Fibroblast of skin of abdomen (primary cell): ENCODE measurements around the gene FAM3C. TPM values are rescaled to one million over a fixed set of nuclear protein-coding genes. Genes with fewer than 3 reads are reported as not detected.
"Not testable (repeated sequence)": the region's sequence is repeated elsewhere in the genome, so short reads cannot be mapped to it uniquely, and the experiment has no call there.

Experiments
- DNase-seq: peaks from one replicate; pipeline ENCODE4 v3.0.0-alpha.2; 2013
- polyA plus RNA-seq, 2 experiments: library from polyadenylated mRNA; unstranded; fragments of 120-200 nt; gene quantifications; one replicate each; pipeline ENCODE4 v1.2.1, GENCODE V29; 2013; ENCODE audit not compliant: insufficient read length in 2 of 2

FAM3C gene, protein sequence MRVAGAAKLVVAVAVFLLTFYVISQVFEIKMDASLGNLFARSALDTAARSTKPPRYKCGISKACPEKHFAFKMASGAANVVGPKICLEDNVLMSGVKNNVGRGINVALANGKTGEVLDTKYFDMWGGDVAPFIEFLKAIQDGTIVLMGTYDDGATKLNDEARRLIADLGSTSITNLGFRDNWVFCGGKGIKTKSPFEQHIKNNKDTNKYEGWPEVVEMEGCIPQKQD
- 39.6 TPM for polyA plus RNA-seq (2013, experiment 1 of 2; ENCODE audit: insufficient read length)
- polyA plus RNA-seq (2013, experiment 2 of 2; ENCODE audit: insufficient read length) = 40.3 TPM

DNA sequence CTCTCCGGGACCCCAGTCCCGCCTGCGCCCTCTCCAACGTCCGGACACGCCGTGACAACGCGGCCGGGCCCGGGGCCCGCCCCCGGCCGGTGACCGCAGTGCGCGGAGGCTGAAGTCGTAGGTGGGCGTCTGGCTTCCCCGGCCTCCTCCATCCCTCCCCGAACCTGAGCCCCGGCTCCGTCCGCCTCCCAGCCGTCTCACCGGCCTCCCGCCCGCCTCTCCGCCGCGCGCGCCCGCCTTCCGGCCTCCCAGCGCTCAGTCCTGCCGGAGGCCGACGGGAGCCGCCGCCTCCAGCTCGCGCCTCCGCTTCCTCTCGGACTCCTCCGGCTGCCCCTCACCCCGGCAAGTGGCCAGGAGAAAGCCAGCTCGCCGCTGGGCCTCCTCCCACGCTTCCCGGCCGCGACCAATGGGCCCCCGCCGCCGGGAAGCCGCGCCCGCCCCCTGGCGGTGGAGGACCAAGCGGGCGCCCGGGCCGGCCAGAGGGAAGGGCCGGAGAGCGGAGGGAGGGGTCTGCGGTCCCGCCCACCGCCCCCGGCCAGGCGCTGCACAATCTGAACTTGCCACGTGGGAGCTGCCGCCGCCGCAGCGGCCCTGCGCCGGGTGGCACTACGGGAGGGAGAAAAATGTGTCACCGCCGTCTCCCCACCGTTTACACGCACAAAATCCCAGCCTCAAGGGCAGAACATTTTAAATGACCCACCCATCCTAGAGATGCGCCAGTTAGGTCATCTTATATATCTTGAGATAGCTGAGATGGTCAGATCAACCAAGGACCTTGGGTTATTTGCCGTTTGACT lies at the start of gene FAM3C:
TSS of gene FAM3C (minus strand) at position 348 of the 797 bp plus-strand sequence. CDS start 13,339 bp downstream, outside the sequence.
- peak; percentile 92 for DNase-seq

DNA sequence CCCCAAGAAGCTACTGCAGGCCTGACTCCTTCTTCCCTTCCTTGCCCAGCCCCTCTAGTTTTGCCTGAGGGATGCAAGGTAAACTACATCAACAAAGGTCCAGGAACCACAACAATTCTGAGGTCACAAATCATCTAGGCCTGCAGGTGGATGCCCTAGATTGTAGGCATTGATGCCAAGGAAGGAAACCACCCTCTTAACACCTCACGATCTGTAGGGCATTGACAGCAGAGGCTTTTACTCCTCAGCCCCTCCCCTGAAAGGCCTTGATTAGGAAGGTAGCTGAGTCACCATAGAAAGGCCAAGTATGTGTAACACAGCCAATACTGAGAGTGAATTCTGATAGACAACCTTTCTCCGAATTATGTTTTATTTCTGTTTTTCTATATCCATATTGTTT lies 46.7 kb upstream of the FAM3C start:
- no peak for DNase-seq

DNA sequence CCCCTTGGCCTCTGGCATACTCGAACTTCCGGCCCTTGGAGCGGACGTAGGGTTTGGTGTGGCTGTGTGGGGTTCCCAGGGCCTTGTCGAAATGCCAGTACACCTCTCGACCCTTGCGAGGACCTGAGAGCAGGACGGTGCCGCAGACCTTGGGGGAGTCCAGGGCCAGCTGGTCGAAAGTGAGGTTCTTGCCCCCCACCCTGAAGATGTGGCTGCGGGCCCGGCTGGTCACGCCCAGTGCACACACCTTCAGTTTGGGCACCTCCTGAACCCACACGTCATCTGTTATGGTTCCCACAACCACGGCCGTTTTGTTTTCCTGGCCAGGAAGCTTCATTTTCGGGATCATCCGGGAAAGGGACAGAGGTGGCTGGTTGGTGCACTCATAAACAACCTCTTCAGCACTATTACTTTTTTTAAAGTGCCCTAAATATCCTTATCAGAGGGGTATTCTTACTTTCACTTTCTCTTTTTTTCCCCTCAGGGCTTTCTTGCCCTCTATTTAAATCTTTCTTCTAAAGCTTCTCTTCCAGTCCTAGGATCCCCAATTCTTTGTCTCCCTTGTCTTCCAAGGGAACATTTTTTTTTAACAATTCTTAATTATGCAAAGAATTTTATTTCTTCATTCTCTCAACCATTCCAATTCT lies 44.9 kb upstream of the FAM3C start:
- no peak for DNase-seq

DNA sequence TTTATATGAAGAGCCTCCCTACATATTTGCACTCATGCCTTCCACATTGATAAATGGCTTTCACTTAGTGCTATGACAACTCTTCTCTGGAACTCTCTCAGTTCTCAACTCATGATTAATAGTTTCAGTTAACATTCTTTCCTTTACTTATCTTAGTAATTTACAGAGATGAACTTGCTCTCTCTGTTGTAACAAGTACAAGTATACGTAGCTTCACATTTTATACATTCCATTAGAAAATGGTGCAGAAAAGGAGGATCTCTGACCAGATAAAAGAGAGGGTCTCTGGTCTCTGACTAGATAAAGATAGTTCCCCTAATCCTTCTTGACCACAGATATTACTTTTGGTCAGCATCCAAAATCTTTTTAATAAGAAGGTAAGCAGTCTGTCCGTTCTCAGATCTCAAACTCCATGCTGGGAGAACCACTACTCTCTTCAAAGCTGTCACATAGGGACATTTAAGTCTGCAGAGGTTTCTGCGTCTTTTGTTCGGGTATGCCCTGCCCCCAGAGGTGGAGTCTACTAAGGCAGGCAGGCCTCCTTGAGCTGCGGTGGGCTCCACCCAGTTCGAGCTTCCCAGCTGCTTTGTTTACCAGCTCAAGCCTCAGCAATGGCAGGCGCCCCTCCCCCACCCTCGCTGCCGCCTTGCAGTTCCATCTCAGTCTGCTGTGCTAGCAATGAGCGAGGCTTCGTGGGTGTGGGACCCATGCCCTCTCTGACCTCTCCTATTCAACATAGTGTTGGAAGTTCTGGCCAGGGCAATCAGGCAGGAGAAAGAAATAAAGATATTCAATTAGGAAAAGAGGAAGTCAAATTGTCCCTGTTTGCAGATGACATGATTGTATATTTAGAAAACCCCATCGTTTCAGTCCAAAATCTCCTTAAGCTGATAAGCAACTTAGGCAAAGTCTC lies 42.2 kb upstream of the FAM3C start:
- DNase-seq = peak; percentile 80

DNA sequence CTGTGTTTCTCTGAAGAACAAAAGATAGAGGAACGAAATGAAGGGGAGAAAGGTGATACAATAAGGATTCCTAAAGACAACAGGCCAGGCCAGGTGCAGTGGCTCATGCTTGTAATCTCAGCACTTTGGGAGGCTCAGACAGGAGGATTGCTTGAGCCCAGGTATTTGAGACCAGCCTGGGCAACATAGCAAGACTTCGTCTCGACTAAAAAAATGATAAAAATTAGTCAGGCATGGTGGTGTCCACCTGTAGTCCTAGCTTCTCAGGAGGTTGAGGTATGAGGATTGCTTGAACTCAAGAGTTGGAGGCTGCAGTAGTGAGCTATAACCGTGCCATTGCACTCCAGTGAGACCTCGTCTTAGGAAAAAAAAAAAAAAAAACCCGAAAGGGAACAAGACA lies 41.4 kb upstream of the FAM3C start:
- DNase-seq = no peak

DNA sequence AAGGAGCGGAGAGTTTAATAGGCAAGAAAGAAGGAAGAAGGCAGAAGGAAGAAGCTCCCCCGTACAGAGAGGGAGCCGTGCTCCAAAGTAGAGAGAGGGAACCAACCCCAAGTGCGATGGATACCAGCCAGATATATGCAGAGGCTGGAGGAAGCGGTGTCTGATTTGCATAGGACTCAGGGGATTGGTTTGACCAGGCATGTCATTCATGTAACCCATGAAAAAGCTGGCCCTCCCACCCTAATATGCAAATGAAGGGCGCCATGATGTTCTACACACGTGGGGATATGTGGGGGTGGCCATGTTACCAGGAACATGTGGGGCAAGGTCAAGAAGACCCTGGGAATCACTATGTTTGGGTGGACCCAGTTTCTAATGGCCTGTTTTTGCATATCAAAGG lies 40.6 kb upstream of the FAM3C start:
- no peak for DNase-seq

DNA sequence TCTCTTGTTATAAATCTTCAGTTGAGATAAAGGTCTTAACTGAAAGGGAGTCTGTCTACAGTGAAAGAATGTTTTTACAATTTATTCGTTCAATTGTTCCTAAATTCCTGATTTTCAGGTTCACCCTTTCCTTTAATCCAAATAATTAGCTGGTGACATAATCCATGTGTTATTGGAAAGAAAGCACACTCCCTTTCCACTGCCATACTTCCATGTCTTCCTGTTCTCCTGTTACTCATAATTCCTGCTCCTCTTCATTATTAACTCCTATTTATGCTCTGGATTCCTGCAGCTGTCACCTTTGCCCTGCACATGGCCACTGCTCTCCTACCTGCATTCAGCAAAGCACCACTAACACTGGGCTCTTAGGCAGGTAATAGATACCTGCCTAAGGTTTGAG lies 40.0 kb upstream of the FAM3C start:
- no peak for DNase-seq

DNA sequence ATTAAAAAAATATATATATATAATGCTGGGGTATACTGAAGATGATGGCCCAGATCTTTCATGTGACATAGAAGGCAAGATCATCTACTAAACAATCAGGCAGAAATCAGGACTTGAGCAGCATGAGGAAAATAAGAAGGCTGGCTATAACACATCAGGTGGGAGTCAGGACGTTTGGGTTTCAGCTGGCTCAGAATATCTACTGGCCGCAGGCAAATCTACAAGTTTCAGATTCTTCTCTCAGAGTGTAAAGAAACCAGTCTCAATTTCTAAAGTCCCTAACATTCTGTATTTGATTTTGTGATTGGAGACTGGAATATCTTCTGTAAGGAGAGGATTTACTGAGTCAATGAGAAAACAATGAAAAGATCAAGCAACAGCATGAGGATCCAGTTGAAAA lies 37.7 kb upstream of the FAM3C start:
- DNase-seq = no peak

DNA sequence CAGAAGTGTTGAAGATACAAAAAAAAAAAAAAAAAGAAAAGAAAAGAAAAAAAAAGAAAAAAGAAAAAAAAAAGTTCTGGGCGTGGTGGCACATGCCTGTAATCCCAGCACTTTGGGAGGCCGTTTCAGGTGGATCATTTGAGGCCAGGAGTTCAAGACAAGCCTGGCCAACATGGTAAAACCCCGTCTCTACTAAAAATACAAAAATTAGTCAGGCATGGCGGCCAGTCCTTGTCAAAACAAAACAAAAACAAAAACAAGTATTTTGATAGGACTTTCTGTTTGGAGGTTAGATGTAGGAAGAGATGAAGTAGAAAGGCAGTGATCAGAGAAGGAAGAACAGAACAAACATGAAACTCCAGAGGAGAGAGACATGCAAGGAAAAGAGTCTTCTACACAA lies 36.4 kb upstream of the FAM3C start:
- DNase-seq = not testable (repeated sequence)

DNA sequence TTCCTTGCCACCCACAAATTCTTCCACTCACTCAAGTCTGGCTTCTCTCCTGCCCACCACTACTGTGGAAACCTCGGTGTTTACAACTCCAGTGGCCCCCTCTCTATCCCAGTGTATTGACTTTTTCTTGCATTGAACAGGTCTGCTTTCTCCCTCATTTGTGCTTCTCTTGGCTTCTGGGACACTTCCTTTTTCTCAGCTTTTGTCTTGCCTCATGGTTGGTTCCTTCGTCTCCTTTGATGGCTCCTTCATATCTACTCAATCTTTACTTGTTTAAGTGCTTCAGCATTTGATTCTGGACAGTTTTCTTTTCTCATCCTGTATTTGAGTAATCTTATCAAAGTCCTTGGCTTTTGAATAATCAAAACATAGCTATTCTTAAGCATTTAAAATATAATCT lies 35.9 kb upstream of the FAM3C start:
- no peak for DNase-seq

DNA sequence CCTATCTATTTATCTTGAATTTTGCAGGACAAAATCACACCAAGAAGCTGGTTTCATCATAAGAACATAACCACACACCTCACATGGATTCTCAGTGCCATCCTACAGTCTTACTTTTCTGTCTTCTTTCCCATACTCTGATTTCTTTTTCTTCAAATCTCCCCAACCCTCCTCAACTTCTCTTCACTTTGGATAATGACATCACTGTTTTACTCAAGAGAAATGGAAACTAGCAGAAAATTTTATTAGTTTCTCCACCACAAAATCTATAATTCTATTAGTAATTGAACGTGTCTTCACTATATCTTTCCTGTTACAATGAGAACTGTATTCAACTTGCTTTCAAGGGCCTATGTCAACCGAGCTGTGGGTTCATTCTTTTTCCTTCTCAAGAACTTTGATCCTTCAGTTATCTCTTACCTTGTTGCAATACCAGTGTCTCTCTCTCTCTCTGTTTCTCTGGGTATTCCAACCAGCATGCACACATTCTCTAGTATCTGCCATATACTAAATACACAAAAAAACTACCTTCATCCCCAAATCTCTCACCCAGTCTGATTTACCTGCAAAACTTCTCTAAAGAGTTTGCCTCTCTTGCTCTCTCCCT lies 35.4 kb upstream of the FAM3C start:
- no peak for DNase-seq

DNA sequence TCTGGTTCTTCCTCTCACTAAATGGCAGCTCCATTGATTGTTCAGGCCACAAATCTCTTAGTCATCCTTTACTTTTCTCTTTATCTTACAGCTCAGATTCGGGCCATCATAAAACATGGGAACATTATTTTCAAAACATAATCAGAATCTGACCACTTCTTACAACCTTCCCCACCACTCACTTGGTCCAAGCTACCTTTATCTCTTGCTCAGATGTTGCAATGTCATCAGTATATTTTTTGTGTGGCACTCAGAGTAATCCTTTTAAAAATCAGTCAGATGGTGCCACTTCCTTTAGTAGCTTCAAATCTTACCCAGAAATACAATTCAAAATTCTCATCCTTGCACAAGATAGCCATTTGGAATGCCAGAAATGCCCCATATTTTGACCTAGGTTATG lies 34.5 kb upstream of the FAM3C start:
- DNase-seq = no peak

DNA sequence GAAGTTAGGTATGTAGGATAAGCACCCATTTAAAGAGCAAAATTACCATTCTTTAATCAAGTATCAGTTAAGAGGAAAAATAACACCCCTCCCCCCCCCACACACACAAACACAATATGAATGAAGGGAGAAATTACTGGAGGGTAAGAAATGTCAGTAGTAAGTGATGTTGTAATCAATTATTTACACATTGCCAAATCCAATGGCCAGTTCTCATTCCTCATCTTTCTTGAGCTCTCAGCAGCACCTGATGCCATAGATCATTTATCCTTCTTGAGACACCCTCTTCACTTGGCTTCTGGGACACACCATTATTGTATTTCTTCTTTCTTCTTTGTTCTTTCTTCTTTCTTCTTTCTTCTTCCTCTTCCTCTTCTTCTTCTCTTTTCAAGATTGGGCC lies 33.7 kb upstream of the FAM3C start:
- DNase-seq = no peak

DNA sequence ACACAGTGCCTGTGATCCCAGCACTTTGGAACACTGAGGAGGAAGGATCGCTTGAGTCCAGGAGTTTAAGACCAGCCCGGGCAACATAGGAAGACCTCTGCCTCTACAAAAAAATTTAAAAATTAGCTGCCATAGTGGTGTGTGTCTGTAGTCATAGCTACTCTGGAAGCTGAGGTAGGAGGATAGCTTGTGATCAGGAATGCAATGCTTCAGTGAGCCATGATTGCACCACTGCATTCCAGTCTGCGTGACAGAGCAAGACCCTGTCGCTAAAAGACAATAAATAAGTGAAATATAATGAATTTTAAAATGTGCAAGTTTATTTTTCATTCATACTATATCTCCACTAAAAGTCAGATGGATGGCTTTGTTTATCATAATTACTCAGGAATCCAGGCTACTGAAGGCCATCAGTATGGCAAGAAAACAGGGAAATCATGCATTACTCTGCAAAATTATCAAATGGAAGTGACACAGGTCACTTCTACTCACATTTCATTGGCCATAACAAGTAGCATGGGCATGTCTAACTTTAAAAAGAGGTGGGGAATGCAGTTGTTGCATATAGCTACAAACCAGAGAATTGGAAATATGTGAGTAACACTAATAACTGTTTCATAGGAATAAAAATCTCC lies 32.9 kb upstream of the FAM3C start:
- peak; percentile 70 for DNase-seq

DNA sequence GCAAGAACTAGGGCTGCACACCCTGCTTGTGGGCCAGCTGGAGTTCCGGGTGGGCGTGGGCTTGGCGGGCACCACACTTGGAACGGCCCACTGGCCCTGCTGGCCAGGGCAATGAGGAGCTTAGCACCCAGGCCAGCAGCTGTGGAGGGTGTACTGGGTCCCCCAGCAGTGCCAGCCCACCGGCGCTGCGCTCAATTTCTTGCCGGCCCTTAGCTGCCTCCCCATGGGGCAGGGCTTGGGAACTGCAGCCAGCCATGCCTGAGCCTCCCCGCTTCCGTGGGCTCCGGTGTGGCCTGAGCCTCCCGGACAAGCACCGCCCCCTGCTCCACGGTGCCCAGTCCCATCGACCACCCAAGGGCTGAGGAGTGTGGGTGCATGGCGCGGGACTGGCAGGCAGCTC lies 25.6 kb upstream of the FAM3C start:
- not testable (repeated sequence) for DNase-seq

DNA sequence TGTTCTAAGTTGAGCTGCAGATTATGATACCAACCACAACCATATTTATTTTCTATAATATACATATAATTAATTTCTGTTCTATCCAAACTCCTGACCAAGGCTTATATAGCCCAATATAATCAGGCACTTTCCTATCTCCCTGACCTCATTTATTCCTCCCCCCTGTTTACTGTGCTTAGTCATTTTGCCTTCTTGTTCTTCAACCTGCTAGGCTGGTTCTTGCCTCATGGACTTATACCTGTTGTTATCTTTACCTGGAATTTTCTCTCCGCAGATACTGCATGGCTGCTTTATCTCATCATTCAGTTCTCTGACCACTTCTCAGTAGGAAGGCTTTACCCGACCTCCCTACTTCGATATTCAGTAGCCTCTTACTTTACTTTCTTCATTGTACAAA lies 24.9 kb upstream of the FAM3C start:
- DNase-seq = no peak

DNA sequence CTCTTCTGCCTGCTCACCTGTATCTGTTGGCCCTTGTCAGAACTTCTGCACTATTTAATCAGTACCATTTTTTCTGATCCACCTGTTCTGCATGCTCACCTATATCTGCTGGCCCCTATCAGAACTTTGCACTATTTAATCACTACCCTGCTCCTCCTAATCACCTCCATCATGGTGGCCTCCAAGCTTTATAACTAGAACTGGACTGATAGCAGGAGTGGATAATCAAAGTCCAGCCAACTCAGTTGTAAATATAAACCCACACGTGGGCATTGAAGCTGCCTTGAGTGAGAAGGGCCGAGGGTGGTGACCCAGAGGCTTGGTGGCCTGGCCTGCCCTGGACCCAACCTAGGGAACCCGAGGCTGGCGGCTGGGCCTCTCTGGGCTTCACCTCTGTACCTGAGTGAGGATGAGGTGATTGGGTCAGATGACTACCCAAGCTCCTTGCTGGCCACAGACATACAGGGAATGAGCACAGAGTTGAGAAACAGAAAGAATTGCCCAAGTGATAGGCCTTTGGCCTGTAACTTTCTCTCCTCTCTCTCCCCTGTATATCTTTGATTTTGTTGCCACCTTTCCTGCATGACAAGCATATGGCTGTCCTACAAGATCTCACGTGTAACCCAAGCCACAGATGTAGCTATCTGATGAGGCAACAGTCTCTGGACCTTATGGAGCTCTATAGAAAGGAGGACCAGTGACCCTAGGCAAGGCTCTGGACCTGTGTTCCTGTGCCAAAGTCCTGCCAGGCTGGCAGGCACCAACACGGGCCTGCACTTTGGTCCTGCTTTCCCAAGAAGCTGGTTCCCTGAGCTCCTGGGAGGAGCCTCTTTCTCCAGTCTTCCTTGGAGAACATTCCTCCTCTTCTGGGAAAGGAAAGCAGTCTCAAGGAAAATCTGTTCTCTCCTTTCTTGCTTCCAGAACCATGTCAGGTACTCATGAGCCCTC lies 23.4 kb upstream of the FAM3C start:
- no peak for DNase-seq

DNA sequence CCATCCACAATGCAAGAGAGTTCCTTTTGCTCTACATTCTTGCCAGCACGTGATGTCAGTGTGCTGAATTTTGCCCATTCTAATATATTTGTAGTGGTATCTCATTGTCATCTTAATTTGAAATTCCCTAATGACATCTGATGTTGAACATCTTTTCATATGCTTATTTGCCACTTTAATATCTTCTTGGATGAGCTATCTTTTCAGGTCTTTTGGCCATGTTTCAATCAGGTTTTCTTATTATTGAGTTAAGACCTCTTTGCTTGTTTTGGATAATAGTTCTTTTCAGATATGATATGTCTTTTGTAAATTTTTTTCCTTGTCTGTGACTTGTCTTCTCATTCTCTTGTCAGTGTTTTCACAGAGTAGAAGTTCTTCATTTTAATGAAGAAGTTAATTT lies 20.4 kb upstream of the FAM3C start:
- no peak for DNase-seq

DNA sequence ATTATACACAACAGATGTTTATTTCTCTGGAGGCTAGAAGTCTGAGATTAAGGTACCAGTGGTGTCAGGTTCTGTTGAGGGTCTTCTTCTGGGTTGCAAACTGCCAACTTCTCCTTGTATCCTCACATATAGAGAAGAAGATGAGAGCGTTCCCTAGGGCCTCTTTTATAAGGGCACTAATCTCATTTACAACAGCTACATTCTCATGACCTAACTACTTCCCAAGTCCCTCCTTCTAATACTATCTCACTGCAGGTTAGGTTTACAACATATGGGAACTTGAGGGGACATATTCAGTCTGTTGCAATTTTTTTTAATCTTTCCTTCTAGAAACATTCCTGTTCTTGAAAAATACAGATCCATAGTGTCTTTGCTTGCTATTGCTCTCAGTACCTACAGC lies 18.3 kb upstream of the FAM3C start:
- DNase-seq = no peak

DNA sequence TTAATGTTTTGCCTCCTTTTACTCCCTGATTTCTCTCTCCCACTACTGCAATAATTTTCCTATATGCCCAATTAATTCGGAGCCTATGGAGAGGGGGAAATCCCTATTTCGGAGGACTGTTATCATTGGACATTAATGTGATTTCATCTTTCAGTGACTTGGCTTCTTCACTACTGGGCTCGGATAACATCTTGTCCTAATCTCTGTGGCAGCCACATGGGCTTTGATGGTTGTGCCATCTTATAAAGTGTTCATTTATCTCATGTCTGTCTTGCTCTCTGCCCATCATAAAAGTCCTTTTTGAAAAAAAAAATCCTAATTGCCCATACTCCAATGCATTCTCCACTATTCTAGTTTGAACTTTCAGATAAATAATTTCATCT lies 15.5 kb upstream of the FAM3C start:
- no peak for DNase-seq
